Measurements from ENCODE around the gene NDC80.
"Not testable (repeated sequence)": the region's sequence is repeated elsewhere in the genome, so short reads cannot be mapped to it uniquely, and the experiment has no call there.

NDC80 gene

GRCh38 chr18:2629003-2629402, 57.6 kb downstream of the NDC80 start:
- DNase-seq (ENCODE audit: low spot score) = no peak

GRCh38 chr18:2635586-2635985, 64.2 kb downstream of the NDC80 start:
- DNase-seq (ENCODE audit: low spot score) = no peak

- peak; percentile 31 for DNase-seq (ENCODE audit: low spot score)
These were observed 64.8 kb downstream of the NDC80 start for GRCh38 chr18:2636126-2636631.

GRCh38 chr18:2641638-2642037, 70.3 kb downstream of the NDC80 start:
- no peak for DNase-seq (ENCODE audit: low spot score)

GRCh38 chr18:2642771-2643170, 71.4 kb downstream of the NDC80 start:
- no peak for DNase-seq (ENCODE audit: low spot score)

GRCh38 chr18:2644535-2644934, 73.2 kb downstream of the NDC80 start:
- no peak for DNase-seq (ENCODE audit: low spot score)

- no peak for DNase-seq (ENCODE audit: low spot score)
These were observed 80.6 kb downstream of the NDC80 start for GRCh38 chr18:2651981-2652380.

- no peak for DNase-seq (ENCODE audit: low spot score)
These were observed 82.1 kb downstream of the NDC80 start for GRCh38 chr18:2653467-2653866.

GRCh38 chr18:2654169-2654927, 83.0 kb downstream of the NDC80 start:
- DNase-seq (ENCODE audit: low spot score) = peak; percentile 33

GRCh38 chr18:2654928-2655177, 83.5 kb downstream of the NDC80 start:
- no peak for DNase-seq (ENCODE audit: low spot score)

- peak; percentile 89 for DNase-seq (ENCODE audit: low spot score)
These were observed 84.0 kb downstream of the NDC80 start, which contains the start of gene SMCHD1 for GRCh38 chr18:2655178-2655953. Gene SMCHD1, plus strand, starts transcription at chr18:2655726. Its CDS starts 350 bp downstream, at chr18:2656076.

GRCh38 chr18:2655954-2656236, 84.5 kb downstream of the NDC80 start:
- DNase-seq (ENCODE audit: low spot score) = no peak

GRCh38 chr18:2656237-2656980, 85.1 kb downstream of the NDC80 start:
- peak; percentile 29 for DNase-seq (ENCODE audit: low spot score)

- no peak for DNase-seq (ENCODE audit: low spot score)
These were observed 85.7 kb downstream of the NDC80 start for GRCh38 chr18:2656981-2657512.

- DNase-seq (ENCODE audit: low spot score) = peak; percentile 89
These were observed 86.6 kb downstream of the NDC80 start for GRCh38 chr18:2657788-2658458.

GRCh38 chr18:2660849-2661248, 89.5 kb downstream of the NDC80 start:
- not testable (repeated sequence) for DNase-seq (ENCODE audit: low spot score)

- DNase-seq (ENCODE audit: low spot score) = not testable (repeated sequence)
These were observed 90.9 kb downstream of the NDC80 start for GRCh38 chr18:2662288-2662687.

GRCh38 chr18:2662990-2663389, 91.6 kb downstream of the NDC80 start:
- DNase-seq (ENCODE audit: low spot score) = no peak
